Endothelial cell of umbilical vein (primary cell): Measurements from ENCODE around the gene NOD2. TPM values are rescaled to one million over a fixed set of nuclear protein-coding genes. Genes with fewer than 3 reads are reported as not detected.
A peak's percentile ranks its signal among the peaks of the same experiment; 100 is the strongest.

Experiments
- BruUV-seq: library from RNA; stranded (reverse); fragments of 400-500 nt; replicated peaks from 2 replicates; lab custom pipeline; 2021; lab: Mats Ljungman, UMichigan
- CTCF ChIA-PET: fragments of 300-600, 350-600 bp; sonication (Branson Sonifier 250); formaldehyde crosslinking; loops from one replicate; lab custom pipeline; 2021; ENCODE audit warnings: antibody characterized with exemption, inconsistent platforms; lab: Charles Lee
- POLR2A ChIA-PET: fragments of 300-600, 350-600 bp; sonication (Branson Sonifier 250); formaldehyde crosslinking; loops from one replicate; lab custom pipeline; 2021; ENCODE audit warnings: antibody characterized with exemption, inconsistent platforms; lab: Charles Lee
- DNase-seq: peaks from one replicate; pipeline ENCODE4 v3.0.0-alpha.2; 2011; ENCODE audit warnings: low read depth, low spot score
- FAIRE-seq: peaks from 2 replicates; lab custom pipeline; 2011; peaks lifted over from hg19 to GRCh38; lab: Jason Lieb, UNC
- H2AFZ ChIP-seq: 2 replicates; pipeline ENCODE4 v1.6.0; 2012; ENCODE audit warnings: low read depth, low read length, control low read depth, inconsistent platforms
- H3K27ac ChIP-seq: 2 replicates; pipeline ENCODE4 v1.5.1; 2011; ENCODE audit warnings: low read depth, mild to moderate bottlenecking, control low read depth, low read length, moderate library complexity; ENCODE audit not compliant: insufficient read depth
- H3K27me3 ChIP-seq, 2 experiments: 2 replicates each; pipeline versions ENCODE4 v1.6.0 to v1.6.1; 2011; ENCODE audit warnings: low read length in 2 of 2, mixed read lengths in 1 of 2; ENCODE audit not compliant: control insufficient read depth in 2 of 2, insufficient read depth in 2 of 2
- H3K36me3 ChIP-seq, 2 experiments: 2 replicates in 1 of 2; 3 replicates in 1 of 2; pipeline ENCODE4 v1.5.1; 2011; ENCODE audit warnings: low read length in 2 of 2, mild to moderate bottlenecking in 1 of 2, moderate library complexity in 1 of 2; ENCODE audit not compliant: control insufficient read depth in 2 of 2, insufficient read depth in 2 of 2; ENCODE audit errors: extremely low read depth in 1 of 2
- H3K4me1 ChIP-seq: 3 replicates; pipeline ENCODE4 v1.5.1; 2011; ENCODE audit warnings: mild to moderate bottlenecking, low read length; ENCODE audit not compliant: control insufficient read depth, insufficient read depth; ENCODE audit errors: extremely low read depth
- H3K4me2 ChIP-seq: 2 replicates; pipeline ENCODE4 v1.6.1; 2011; ENCODE audit warnings: low read length, control low read depth, mixed read lengths; ENCODE audit not compliant: insufficient read depth
- H3K4me3 ChIP-seq, 3 experiments: fragments of 200-600 bp in 1 of 3; sonication (generic), shearing (Covaris generic) in 1 of 3; replicated peaks in 1 of 3; 2 replicates each; pipeline ENCODE4 v1.5.1; 2011 to 2016; ENCODE audit warnings: control low read depth in 3 of 3, low read length in 3 of 3, mild to moderate bottlenecking in 2 of 3, inconsistent platforms in 1 of 3, low read depth in 1 of 3, moderate library complexity in 1 of 3; ENCODE audit not compliant: insufficient read depth in 1 of 3
- H3K79me2 ChIP-seq: 2 replicates; pipeline ENCODE4 v1.6.0; 2012; ENCODE audit warnings: low read length, inconsistent platforms; ENCODE audit not compliant: control insufficient read depth, insufficient read depth
- H3K9ac ChIP-seq: replicated peaks from 2 replicates; pipeline ENCODE3; 2011; ENCODE audit warnings: low read length, control low read depth; ENCODE audit not compliant: insufficient read depth; ENCODE audit errors: extremely low read depth
- H3K9me1 ChIP-seq: replicated peaks from 3 replicates; pipeline ENCODE4 v1.6.0; 2011; ENCODE audit warnings: mild to moderate bottlenecking, low read length; ENCODE audit not compliant: control insufficient read depth, insufficient read depth; ENCODE audit errors: extremely low read depth
- H3K9me3 ChIP-seq: replicated peaks from 2 replicates; pipeline ENCODE4 v1.5.1; 2012; ENCODE audit warnings: low read length, inconsistent platforms; ENCODE audit not compliant: control insufficient read depth, insufficient read depth
- H4K20me1 ChIP-seq: replicated peaks from 2 replicates; pipeline ENCODE3; 2011; ENCODE audit warnings: mild to moderate bottlenecking, low read length; ENCODE audit not compliant: control insufficient read depth, insufficient read depth; ENCODE audit errors: extremely low read depth
- FOS ChIP-seq: IDR thresholded peaks from 2 replicates; pipeline ENCODE4 v1.6.1; 2011; ENCODE audit warnings: mild to moderate bottlenecking, low read length, moderate library complexity, borderline replicate concordance; ENCODE audit not compliant: insufficient read depth
- JUN ChIP-seq: IDR thresholded peaks from 2 replicates; pipeline ENCODE4 v1.6.1; 2011; ENCODE audit warnings: borderline replicate concordance, low read depth; ENCODE audit not compliant: insufficient read length, insufficient read depth
- MYC ChIP-seq: IDR thresholded peaks from one replicate; pipeline ENCODE4 v1.6.1; 2011; ENCODE audit warnings: mild to moderate bottlenecking, low read depth, low read length
- POLR2A ChIP-seq: IDR thresholded peaks from 2 replicates; pipeline ENCODE4 v1.6.1; 2012; ENCODE audit warnings: low read depth, mild to moderate bottlenecking, control low read depth, low read length
- POLR2AphosphoS5 ChIP-seq: IDR thresholded peaks from 2 replicates; pipeline ENCODE4 v1.6.1; 2012; ENCODE audit warnings: low read depth, mild to moderate bottlenecking, control low read depth, low read length, moderate library complexity; ENCODE audit not compliant: insufficient read depth
- dilution Hi-C: fragments of 300-500 bp; cut with MboI; formaldehyde crosslinking; loops from one replicate; pipeline ENCODE4 v1.15.0; 2019; ENCODE audit warnings: low sequenced_read_pairs; ENCODE audit not compliant: extremely low pct_ligation_motif_present
- intact Hi-C: fragments of 100-400 bp; cut with micrococcal nuclease; formaldehyde crosslinking; loops from one replicate; pipeline ENCODE4 v1.10.0; 2022
- polyA plus RNA-seq, 4 experiments: library from polyadenylated mRNA; depleted of rRNA in 3 of 4; stranded (reverse) in 3 of 4; unstranded in 1 of 4; fragments of >200 nt; gene quantifications; 2 replicates each; pipeline versions ENCODE4 v1.2.1 to v1.2.3, GENCODE V29; 2011 to 2012; ENCODE audit warnings: missing spikeins in 1 of 4
- total RNA-seq: library from RNA; stranded (reverse); gene quantifications from 2 replicates; pipeline ENCODE4 v1.2.3, GENCODE V29; 2021
- TF ChIP-seq, protein P1 (sequence below), 2 donors: IDR thresholded peaks; 1 replicate in 1 of 2; 2 replicates in 1 of 2; pipeline ENCODE4 v1.5.1; 2011; ENCODE audit warnings: low read length in 2 of 2, mild to moderate bottlenecking in 2 of 2, moderate library complexity in 2 of 2, control low read depth in 1 of 2, inconsistent platforms in 1 of 2, low read depth in 1 of 2; ENCODE audit not compliant: insufficient read depth in 1 of 2; ENCODE audit errors: extremely low read depth in 1 of 2
- TF ChIP-seq, protein P2 (sequence below): IDR thresholded peaks from 2 replicates; pipeline ENCODE4 v1.6.1; 2011; ENCODE audit not compliant: insufficient read depth, insufficient read length

Gene NOD2
- total and polyA plus RNA-seq, 2 donors (not counting 3 experiments of a cell fraction or from before 2014, with no cell fraction given): 0.07 to 0.58 TPM

- DNase-seq (peak; percentile 33), FAIRE-seq (no peak)
- Histone ChIP-seq H3K36me3 (peaks cover 0 to 3% of the 10 kb centered on the region in 2 experiments), H3K4me1 (peaks cover 6% of the 10 kb centered on the region), H3K27ac (no peak overlapping the region), H3K9me3 (no peaks in the 10 kb centered on the region), H3K27me3 (no peaks in the 10 kb centered on the region), H3K4me3 (no peak overlapping the region), H3K9me1 (no peaks in the 10 kb centered on the region), H3K4me2 (no peak overlapping the region), H3K79me2 (no peaks in the 10 kb centered on the region), H4K20me1 (no peaks in the 10 kb centered on the region), H2AFZ (no peak overlapping the region), H3K9ac (no peak overlapping the region)
- POLR2A ChIA-PET: no interaction called here
- dilution Hi-C loops: no loop called here
- no TSS peak for BruUV-seq
- TF ChIP-seq, protein P1, sequence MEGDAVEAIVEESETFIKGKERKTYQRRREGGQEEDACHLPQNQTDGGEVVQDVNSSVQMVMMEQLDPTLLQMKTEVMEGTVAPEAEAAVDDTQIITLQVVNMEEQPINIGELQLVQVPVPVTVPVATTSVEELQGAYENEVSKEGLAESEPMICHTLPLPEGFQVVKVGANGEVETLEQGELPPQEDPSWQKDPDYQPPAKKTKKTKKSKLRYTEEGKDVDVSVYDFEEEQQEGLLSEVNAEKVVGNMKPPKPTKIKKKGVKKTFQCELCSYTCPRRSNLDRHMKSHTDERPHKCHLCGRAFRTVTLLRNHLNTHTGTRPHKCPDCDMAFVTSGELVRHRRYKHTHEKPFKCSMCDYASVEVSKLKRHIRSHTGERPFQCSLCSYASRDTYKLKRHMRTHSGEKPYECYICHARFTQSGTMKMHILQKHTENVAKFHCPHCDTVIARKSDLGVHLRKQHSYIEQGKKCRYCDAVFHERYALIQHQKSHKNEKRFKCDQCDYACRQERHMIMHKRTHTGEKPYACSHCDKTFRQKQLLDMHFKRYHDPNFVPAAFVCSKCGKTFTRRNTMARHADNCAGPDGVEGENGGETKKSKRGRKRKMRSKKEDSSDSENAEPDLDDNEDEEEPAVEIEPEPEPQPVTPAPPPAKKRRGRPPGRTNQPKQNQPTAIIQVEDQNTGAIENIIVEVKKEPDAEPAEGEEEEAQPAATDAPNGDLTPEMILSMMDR (IDR thresholded peaks at IDR 0.05; ENCODE audit: extremely low read depth in 1 of 2, insufficient read depth in 1 of 2, low read depth in 1 of 2, low read length in 2 of 2): no peak
- TF ChIP-seq POLR2A (no peak), POLR2AphosphoS5 (no peak), MYC (no peak), JUN (no peak), FOS (no peak)
- TF ChIP-seq, protein P2, sequence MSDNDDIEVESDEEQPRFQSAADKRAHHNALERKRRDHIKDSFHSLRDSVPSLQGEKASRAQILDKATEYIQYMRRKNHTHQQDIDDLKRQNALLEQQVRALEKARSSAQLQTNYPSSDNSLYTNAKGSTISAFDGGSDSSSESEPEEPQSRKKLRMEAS: no peak
- CTCF ChIA-PET: interaction anchor here (1.2 to 4.1 kb wide), 3 partner anchors 59 to 211 kb away, joined by 3 to 24 read pairs (median 7); no protein-coding TSS in a partner anchor
- intact Hi-C loops: loop anchor here (1.0 to 10.0 kb wide), 3 partner anchors 82 to 593 kb away; partner anchors contain the start of gene TENT4B
Measured at GRCh38 chr16:50747207-50747956, 54.0 kb downstream of the NOD2 start.
